Tibial nerve (tissue), 4 donors: Measurements from ENCODE around the gene GPALPP1. TPM values are rescaled to one million over a fixed set of nuclear protein-coding genes. Genes with fewer than 3 reads are reported as not detected.

Experiments used
- DNase-seq, 2 donors: peaks; one replicate each; pipeline ENCODE4 v3.0.0-alpha.2; 2019; ENCODE audit warnings: low spot score in 2 of 2
- H3K27ac ChIP-seq, 4 donors: fragments of 200-600 bp; sonication (generic) in 3 of 4; one replicate each; pipeline ENCODE4 v1.5.1; 2017 to 2019; ENCODE audit warnings: mild to moderate bottlenecking in 1 of 4
- H3K27me3 ChIP-seq, 2 donors: fragments of 200-600 bp; sonication (generic) in 1 of 2; one replicate each; pipeline versions ENCODE4 v1.5.1 to v1.6.0; 2017 to 2019
- H3K36me3 ChIP-seq, 3 donors: fragments of 200-600 bp; sonication (generic); one replicate each; pipeline ENCODE4 v1.5.1; 2018 to 2019
- H3K4me1 ChIP-seq, 4 donors: fragments of 200-600 bp; sonication (generic) in 3 of 4; one replicate each; pipeline ENCODE4 v1.5.1; 2017 to 2019
- H3K4me3 ChIP-seq, 4 donors: fragments of 200-600 bp; sonication (generic) in 3 of 4; one replicate each; pipeline ENCODE4 v1.5.1; 2017 to 2019; ENCODE audit warnings: mild to moderate bottlenecking in 1 of 4, moderate library complexity in 1 of 4
- H3K9me3 ChIP-seq, 4 donors: fragments of 200-600 bp; sonication (generic) in 3 of 4; one replicate each; pipeline ENCODE4 v1.5.1; 2017 to 2019
- EP300 ChIP-seq, 2 donors: sonication (generic); formaldehyde crosslinking; IDR thresholded peaks; one replicate each; pipeline ENCODE4 v1.6.1; 2017; ENCODE audit warnings: antibody characterized with exemption in 2 of 2, mild to moderate bottlenecking in 1 of 2
- POLR2A ChIP-seq, 2 donors: fragments of 450-650 bp; IDR thresholded peaks; one replicate each; pipeline ENCODE4 v1.6.1; 2017; ENCODE audit warnings: antibody characterized with exemption in 2 of 2, mild to moderate bottlenecking in 2 of 2, moderate library complexity in 2 of 2
- WGBS, 2 donors: methylation state at CpG; one replicate each; pipeline ENCODE4 v1.1.5; 2018; 5-methylcytosine and 5-hydroxymethylcytosine counted together
- total RNA-seq, 4 donors: library from RNA; depleted of rRNA; stranded (reverse); fragments of >200 nt; gene quantifications; one replicate each; pipeline ENCODE4 v1.1.0, GENCODE V29; 2016
- TF ChIP-seq, protein P1 (sequence below), 5 experiments: fragments of 200-600 bp in 3 of 5; fragments of 450-650 bp in 2 of 5; sonication (generic) in 3 of 5; IDR thresholded peaks; one replicate each; pipeline ENCODE4 v1.5.1; 2016 to 2019; ENCODE audit warnings: antibody characterized with exemption in 5 of 5, mild to moderate bottlenecking in 3 of 5, moderate library complexity in 2 of 5

The GPALPP1 gene
- total RNA-seq, 4 donors from 2014 or later, result 22.7 to 50.1 (median 30.4) TPM

DNA sequence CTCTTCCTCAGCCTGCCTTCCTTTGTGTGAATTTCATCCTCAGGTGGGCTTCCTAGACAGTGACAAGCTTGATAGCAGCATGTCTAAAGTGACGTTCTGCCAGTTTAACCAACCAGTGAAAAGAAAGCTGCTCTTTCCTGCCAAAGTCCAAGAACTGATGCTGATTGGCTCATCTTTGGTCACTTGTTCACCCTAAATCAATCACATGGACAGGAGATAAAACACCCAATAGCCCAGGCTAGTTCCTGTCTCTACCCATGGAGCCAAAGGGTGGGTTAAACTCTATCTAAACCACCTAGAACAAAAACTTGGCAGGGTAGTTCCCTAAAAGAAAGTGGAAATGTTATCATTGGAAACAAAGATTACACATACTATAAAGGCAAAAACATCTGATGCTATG is 50.8 kb downstream of the GPALPP1 start:
- 74 to 90% methylated on average over 1 of the region's 1 CpG for WGBS, 2 donors
- TF ChIP-seq EP300 (IDR thresholded peaks at IDR 0.05), result no peak
- TF ChIP-seq, protein P1, sequence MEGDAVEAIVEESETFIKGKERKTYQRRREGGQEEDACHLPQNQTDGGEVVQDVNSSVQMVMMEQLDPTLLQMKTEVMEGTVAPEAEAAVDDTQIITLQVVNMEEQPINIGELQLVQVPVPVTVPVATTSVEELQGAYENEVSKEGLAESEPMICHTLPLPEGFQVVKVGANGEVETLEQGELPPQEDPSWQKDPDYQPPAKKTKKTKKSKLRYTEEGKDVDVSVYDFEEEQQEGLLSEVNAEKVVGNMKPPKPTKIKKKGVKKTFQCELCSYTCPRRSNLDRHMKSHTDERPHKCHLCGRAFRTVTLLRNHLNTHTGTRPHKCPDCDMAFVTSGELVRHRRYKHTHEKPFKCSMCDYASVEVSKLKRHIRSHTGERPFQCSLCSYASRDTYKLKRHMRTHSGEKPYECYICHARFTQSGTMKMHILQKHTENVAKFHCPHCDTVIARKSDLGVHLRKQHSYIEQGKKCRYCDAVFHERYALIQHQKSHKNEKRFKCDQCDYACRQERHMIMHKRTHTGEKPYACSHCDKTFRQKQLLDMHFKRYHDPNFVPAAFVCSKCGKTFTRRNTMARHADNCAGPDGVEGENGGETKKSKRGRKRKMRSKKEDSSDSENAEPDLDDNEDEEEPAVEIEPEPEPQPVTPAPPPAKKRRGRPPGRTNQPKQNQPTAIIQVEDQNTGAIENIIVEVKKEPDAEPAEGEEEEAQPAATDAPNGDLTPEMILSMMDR (IDR thresholded peaks at IDR 0.05), result no peak
- no peak for TF ChIP-seq POLR2A (IDR thresholded peaks at IDR 0.05)
- H3K36me3 ChIP-seq, result peaks cover 0 to 25% (median 0%) of the 10 kb centered on the region in 3 donors
- no peaks in the 10 kb centered on the region for H3K9me3 ChIP-seq
- H3K4me3 ChIP-seq, result no peak overlapping the region
- no peak overlapping the region for H3K27ac ChIP-seq
- DNase-seq, result no peak
- no peaks in the 10 kb centered on the region for H3K4me1 ChIP-seq
- H3K27me3 ChIP-seq, result no peaks in the 10 kb centered on the region

DNA sequence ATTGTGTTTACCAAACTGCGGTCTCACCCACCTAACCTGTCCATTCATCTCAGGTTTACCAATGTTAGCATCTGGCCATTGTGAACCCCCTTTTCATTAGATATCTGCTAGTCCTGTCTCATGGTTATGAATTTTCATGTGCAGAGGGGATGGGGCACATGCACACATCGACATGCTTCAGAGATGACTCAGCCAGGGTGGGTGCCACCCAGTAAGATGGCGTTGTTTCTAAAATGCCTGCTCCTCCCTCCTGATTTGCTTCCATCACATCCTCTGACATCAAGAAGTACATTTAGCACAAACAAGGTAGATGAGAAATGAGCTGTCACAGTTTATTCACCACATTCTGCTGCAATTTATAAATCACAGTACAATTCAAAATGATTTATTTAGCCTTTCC is 51.3 kb downstream of the GPALPP1 start:
- DNase-seq, result no peak
- 87% methylated on average over 3 of the region's 3 CpGs for WGBS, 2 donors

DNA sequence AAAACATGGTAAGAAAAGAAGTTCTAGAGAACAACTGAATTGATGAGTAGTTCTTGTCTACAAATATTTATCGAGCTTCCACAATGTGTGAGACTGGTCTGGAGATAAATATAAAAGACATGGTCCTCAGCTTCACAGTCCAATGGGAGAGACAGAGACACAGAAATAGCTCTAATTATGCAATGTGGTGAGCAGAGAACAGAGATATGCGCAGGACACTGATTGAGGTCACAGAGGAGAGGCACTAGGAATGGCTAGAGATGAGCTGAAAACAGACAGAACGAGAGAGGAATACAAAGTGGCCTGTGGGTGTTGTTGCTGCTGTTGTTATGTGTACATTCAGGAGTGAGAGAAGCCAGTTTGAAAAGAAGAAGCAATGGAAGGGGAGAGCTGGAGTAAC is 53.2 kb downstream of the GPALPP1 start:
- Histone ChIP-seq H3K9me3 (no peaks in the 10 kb centered on the region), H3K27me3 (no peaks in the 10 kb centered on the region), H3K4me1 (peaks cover 0 to 12% (median under 1%) of the 10 kb centered on the region in 4 donors), H3K27ac (no peak overlapping the region), H3K36me3 (peaks cover 0 to 11% (median 0%) of the 10 kb centered on the region in 3 donors), H3K4me3 (no peak overlapping the region)
- DNase-seq, result no peak
- TF ChIP-seq POLR2A (IDR thresholded peaks at IDR 0.05) (no peak), EP300 (IDR thresholded peaks at IDR 0.05) (no peak)
- TF ChIP-seq, protein P1 (IDR thresholded peaks at IDR 0.05), result no peak
- 68 to 69% methylated on average over 3 of the region's 3 CpGs for WGBS, 2 donors

More for the DNA sequence above, 51.3 kb downstream of the GPALPP1 start:
- Histone ChIP-seq H3K9me3 (no peaks in the 10 kb centered on the region), H3K36me3 (peaks cover 0 to 23% (median 0%) of the 10 kb centered on the region in 3 donors), H3K4me3 (no peak overlapping the region), H3K27ac (no peak overlapping the region), H3K27me3 (no peaks in the 10 kb centered on the region), H3K4me1 (no peaks in the 10 kb centered on the region)
- TF ChIP-seq POLR2A (IDR thresholded peaks at IDR 0.05) (no peak), EP300 (IDR thresholded peaks at IDR 0.05) (no peak)
- TF ChIP-seq, protein P1 (IDR thresholded peaks at IDR 0.05), result no peak

DNA sequence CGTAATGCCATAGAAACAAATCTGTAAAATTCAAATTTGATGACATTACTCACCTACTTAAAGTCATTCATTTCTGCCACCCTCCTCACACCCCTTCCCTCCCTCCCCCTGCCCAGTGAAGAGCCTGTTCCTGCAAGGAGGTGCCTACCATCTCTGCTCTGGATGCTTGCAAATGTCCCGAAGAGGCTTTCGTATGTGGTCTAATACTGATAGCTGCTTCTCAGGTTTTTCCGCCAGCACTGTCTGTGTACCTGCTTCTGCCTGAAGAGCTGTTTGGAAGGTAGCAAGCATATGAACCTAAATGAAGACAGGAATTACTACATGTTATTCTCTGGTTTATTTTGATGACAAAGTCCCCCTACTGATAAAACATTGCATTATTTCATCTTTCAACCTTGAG is 57.1 kb downstream of the GPALPP1 start:
- Histone ChIP-seq H3K4me1 (peaks cover 0 to 19% (median 3%) of the 10 kb centered on the region in 4 donors), H3K36me3 (no peaks in the 10 kb centered on the region), H3K4me3 (peak overlapping the region in 2 of 4 donors; percentile 31 to 46), H3K27ac (peak overlapping the region in 1 of 4 donors; percentile 42), H3K27me3 (no peaks in the 10 kb centered on the region), H3K9me3 (no peaks in the 10 kb centered on the region)
- WGBS, 2 donors, result 90 to 91% methylated on average over 4 of the region's 4 CpGs
- no peak for DNase-seq
- TF ChIP-seq, protein P1 (IDR thresholded peaks at IDR 0.05), result no peak
- no peak for TF ChIP-seq EP300 (IDR thresholded peaks at IDR 0.05)
- no peak for TF ChIP-seq POLR2A (IDR thresholded peaks at IDR 0.05)

DNA sequence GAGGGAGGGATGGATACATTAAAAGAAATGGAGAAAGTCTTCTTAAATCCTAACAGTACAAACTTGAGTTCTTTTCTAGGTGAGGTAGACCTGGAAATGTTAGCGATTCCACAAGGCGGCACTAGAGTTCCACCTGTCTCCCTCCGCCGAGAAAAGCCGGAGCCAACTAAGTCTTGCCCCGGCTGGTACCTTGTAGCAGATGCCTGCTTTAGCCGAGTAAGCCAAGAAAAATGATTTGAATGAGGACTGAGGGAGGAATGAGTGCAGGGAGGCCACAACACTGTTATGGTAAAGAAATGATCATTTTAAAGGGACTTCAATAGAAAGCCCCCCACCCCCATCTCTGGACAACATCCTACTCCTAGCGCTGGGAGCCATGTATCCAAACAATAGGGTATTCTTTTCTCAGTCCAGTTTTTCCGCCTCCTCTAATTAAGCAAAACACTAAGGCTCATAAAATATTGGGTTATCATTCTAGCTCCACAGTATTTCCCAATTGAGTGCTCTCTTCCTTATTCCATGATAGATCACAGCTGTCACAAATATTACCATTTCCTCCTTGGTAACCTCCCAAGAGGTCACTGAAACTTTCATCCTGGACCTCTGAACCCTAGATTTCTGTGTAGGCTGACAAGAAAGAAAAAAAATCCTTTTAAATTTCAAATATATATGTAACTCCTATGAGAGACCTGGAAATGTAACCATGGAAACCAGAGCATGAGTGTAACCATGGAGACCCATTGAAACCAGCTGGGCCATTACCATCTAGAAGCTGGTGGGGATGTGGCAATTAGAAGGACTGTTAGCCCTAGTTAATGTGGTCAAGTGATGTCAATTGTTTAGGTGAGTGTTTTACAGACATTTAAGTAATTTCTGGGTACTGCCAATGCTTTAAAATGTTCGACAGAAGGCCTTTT is 58.3 kb downstream of the GPALPP1 start:
- no peaks in the 10 kb centered on the region for H3K36me3 ChIP-seq
- H3K4me3 ChIP-seq, result peak overlapping the region; percentile 7 to 46 (median 31)
- H3K4me1 ChIP-seq, result peaks cover 0 to 19% (median 3%) of the 10 kb centered on the region in 4 donors
- no peak for TF ChIP-seq POLR2A (IDR thresholded peaks at IDR 0.05)
- TF ChIP-seq, protein P1 (IDR thresholded peaks at IDR 0.05), result peak; percentile 78 to 94 (median 86)
- TF ChIP-seq EP300 (IDR thresholded peaks at IDR 0.05), result peak in 1 of 2 donors; percentile 23
- 10 to 11% methylated on average over 10 of the region's 10 CpGs for WGBS, 2 donors
- peak overlapping the region; percentile 12 to 42 (median 38) for H3K27ac ChIP-seq
- peak; percentile 59 to 79 for DNase-seq
- H3K27me3 ChIP-seq, result no peaks in the 10 kb centered on the region
- no peaks in the 10 kb centered on the region for H3K9me3 ChIP-seq
